ENCODE measurements around the gene HGS.

HGS gene

GRCh38 chr17:81710514-81711308 is 26.9 kb downstream of the HGS start:
- peak overlapping the region; percentile 24 for H3K4me3 ChIP-seq (ENCODE audit: low read length)
- no peak for TF ChIP-seq CTCF (conservative IDR thresholded peaks at IDR 0.05; ENCODE audit: low read length)
- peak; percentile 31 for DNase-seq (ENCODE audit: low read depth)

GRCh38 chr17:81711814-81712467 is 28.1 kb downstream of the HGS start, which contains the start of gene SLC25A10:
Gene SLC25A10, plus strand, starts transcription at chr17:81712284. Its CDS starts 143 bp downstream, at chr17:81712427.
- TF ChIP-seq CTCF (conservative IDR thresholded peaks at IDR 0.05; ENCODE audit: low read length) = no peak
- peak; percentile 52 for DNase-seq (ENCODE audit: low read depth)
- H3K4me3 ChIP-seq (ENCODE audit: low read length) = peak within 1 kb of the TSS; percentile 59

GRCh38 chr17:81712468-81713003 is 28.7 kb downstream of the HGS start:
- peak; percentile 9; the same call in 1 of the 2 replicates for TF ChIP-seq CTCF (conservative IDR thresholded peaks at IDR 0.05; ENCODE audit: low read length)
- peak overlapping the region; percentile 59 for H3K4me3 ChIP-seq (ENCODE audit: low read length)
- peak; percentile 22 for DNase-seq (ENCODE audit: low read depth)

GRCh38 chr17:81713004-81713555 is 29.3 kb downstream of the HGS start:
- TF ChIP-seq CTCF (conservative IDR thresholded peaks at IDR 0.05; ENCODE audit: low read length) = no peak
- peak overlapping the region; percentile 59 for H3K4me3 ChIP-seq (ENCODE audit: low read length)
- no peak for DNase-seq (ENCODE audit: low read depth)

GRCh38 chr17:81713556-81714411 is 30.0 kb downstream of the HGS start:
- no peak for TF ChIP-seq CTCF (conservative IDR thresholded peaks at IDR 0.05; ENCODE audit: low read length)
- DNase-seq (ENCODE audit: low read depth) = no peak
- H3K4me3 ChIP-seq (ENCODE audit: low read length) = no peak overlapping the region

- no peak for TF ChIP-seq CTCF (conservative IDR thresholded peaks at IDR 0.05; ENCODE audit: low read length)
- H3K4me3 ChIP-seq (ENCODE audit: low read length) = no peak overlapping the region
- DNase-seq (ENCODE audit: low read depth) = no peak
These were observed 30.7 kb downstream of the HGS start for GRCh38 chr17:81714412-81715106.
